HG02938 (cell line): ENCODE measurements around the gene MTCL1.

Experiments
- ATAC-seq: cut with Tn5 transposase; IDR thresholded peaks from one replicate; pipeline ENCODE4 v1.9.1; 2021; ENCODE audit warnings: mild to moderate bottlenecking, moderate library complexity; ENCODE audit not compliant: unreplicated experiment

The MTCL1 gene

GRCh38 chr18:8788503-8789429 is 83.4 kb downstream of the MTCL1 start:
- no peak for ATAC-seq

DNA sequence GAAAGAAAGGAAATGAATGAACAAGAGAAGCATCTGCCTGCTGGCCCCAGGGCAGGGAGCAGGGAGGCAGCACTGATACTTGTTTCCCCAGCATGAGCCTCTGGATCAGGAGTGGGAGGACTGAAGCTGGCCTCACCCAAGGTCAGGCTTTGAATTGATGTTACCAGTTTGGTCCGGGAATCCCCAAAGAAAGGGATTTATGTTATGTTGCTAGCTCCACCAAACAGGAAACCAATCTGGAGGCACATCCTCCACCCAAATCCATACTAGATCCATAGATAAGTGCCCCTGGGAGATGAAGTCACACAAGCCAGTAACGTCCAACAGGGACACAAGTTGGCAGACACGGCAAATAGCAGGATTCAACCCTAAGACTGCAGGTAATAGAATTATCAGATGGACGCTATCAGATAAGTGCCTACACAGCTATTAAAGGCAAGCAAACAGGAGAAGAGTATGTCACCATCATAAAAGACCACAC is 85.9 kb downstream of the MTCL1 start:
- no peak for ATAC-seq

DNA sequence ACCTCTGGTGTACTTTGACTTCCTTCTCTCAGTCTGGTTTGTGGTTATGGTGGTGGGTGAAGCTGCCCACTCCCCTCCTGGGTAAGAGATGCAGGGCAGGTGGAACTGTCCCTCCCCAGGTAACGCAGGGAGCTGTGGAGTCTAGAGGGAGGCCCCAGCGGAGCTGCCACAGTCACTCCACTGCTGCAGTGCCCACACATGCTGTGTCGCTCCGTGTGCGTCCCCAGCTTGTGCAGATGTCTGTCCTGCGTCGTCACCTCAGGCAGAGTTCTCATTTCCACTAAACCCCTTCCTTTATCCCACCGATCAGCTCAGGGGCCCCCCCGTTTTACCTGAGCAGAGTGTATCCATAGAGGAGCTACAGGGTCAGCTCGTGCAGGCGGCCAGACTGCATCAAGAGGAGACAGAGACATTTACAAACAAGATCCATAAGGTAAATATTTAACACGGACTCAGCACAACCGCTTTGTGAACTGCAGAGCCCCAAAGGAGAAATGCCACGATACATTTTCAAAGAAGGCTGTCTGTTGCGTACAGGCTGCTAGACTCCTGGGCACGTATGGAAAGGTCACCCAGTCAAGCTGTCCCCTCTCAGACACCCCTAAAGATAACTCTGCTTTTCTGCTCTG is 87.4 kb downstream of the MTCL1 start:
- ATAC-seq = no peak

DNA sequence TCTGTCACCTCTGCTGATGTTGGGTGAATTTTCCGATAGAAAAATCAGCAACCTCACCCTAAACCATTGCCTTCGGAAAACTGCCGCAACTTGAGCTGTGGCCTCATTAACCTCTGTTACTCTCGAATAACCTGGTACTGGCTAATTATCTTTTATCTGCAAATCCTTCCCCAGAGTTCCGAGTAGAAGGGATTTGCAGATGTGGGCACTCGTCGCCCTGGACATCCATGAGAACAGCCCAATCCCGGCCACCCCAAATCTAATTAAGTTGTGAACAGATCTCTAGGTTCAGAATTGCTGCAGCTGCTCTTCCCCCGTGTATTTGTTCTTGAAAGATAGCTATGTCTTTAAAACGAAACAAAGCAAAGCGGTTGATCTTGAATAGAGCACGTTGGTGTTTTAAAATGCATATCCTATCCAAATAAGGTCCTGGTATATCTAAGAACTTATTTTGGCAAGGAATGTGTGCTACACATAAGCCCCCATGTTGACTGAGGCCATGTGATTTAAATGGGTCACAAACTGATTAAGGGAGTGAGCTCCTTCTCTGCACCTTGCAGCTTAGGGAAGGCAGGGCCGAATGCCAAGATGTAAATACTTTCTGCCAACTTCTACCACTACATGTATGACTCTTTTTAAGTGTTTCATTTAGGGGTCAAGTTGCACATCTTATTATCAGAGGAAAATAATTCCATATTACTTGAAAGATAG is 88.2 kb downstream of the MTCL1 start:
- no peak for ATAC-seq

GRCh38 chr18:8794156-8794933 is 89.0 kb downstream of the MTCL1 start:
- ATAC-seq = no peak

- no peak for ATAC-seq
These were observed 89.6 kb downstream of the MTCL1 start for GRCh38 chr18:8794934-8795280.

GRCh38 chr18:8795586-8796325 is 90.4 kb downstream of the MTCL1 start:
- ATAC-seq = no peak

- no peak for ATAC-seq
These were observed 91.8 kb downstream of the MTCL1 start for GRCh38 chr18:8797206-8797605.

- no peak for ATAC-seq
These were observed 93.6 kb downstream of the MTCL1 start for GRCh38 chr18:8799001-8799400.

- no peak for ATAC-seq
These were observed 94.5 kb downstream of the MTCL1 start for GRCh38 chr18:8799596-8800441.

DNA sequence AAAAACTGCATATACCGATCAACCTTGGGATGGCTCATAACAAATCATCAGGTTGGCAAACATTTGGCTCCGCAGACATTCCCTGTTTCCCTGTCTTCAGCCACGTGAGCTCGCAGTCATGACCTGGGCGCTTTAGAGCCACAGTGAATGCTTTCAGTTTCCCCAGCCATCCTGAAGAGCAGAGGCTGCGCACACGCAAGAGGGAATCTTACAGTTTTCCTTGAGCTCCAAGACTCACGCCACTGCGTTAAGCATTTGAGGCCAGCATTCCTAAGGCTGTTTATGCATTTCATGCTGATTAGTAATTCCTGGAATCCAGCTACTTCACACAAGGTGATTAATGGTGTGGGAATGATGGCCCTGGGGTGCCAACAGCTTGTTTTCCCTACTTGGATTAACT is 95.1 kb downstream of the MTCL1 start:
- no peak for ATAC-seq

GRCh38 chr18:8800876-8801262 is 95.5 kb downstream of the MTCL1 start:
- ATAC-seq = no peak

DNA sequence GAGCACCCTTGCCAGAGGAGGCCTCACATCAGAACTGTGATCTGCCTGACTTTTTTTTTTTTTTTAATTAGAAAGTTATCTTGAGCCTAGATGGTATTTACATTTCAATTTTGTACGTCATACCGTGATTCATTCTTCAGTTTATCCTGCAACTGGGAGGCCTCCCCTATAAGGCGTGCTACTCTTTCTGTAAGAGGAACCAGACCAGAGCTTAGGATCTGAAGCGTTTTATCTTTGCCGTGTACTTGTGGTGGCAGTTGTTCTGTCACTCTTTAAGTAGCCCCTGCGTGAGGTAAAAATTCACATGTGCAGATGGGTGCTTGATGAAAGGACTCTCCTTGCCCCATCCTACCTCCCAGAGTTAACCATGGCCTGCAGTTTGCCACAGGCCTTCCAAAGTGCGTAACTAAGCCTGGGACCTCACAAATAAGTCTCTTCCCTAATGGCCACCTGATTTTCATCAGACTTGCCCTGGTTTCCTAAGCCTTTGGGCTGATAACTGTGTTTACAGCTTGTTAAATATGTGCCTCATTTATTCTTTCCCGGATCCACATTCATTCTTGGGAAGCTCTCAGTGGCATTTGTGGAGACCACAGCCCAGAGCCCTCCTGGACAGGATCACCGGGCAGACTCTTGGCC is 96.0 kb downstream of the MTCL1 start:
- ATAC-seq = no peak

DNA sequence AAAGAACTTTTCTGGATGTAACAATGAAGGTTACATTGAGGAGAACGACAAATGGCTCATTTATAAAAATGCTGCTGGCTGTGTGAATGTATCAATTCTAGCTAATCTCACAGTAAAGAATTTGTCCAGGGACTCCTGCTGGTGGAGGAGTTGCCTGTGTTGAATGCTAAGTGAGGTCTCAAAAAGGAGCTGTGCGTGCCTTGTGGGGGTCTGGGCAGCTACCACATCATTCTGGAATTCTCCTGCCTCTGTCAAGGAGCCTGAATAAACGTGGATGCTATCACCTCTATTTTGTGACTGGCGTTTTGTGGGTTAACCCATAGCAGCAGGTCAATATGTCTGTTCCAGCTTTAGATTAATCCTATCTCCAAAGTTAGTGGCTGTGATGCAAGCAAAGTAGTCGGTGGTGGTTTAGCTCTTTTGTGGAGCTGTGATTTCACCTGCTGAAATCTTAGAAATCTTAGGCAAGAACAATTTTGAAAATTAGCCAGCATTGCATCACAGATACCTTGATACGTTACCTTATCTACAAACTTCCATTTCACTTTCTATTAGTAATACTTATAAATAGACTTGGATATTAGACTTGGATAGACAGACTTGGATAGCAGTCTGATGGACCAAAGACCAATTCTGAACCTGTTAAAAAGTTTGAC is 96.8 kb downstream of the MTCL1 start:
- no peak for ATAC-seq

- ATAC-seq = no peak
These were observed 97.9 kb downstream of the MTCL1 start for GRCh38 chr18:8803063-8803795.

DNA sequence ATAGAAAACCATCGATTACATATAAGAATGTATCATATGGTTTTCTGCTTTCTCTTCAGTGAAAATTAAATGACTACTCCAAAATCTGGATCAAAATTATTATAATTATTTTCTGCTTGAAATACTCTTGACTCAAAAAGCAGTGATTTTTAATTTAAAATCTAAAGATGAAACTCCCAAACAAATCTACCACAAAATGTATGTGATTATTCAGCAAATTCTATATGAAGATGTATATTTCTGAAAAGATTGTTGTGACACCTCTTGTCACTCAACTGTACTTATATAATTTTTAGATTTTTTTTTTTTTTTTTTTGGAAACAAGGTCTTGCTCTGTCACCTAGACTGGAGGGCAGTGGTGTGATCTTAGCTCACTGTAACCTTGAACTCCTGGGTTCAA is 98.6 kb downstream of the MTCL1 start:
- no peak for ATAC-seq

DNA sequence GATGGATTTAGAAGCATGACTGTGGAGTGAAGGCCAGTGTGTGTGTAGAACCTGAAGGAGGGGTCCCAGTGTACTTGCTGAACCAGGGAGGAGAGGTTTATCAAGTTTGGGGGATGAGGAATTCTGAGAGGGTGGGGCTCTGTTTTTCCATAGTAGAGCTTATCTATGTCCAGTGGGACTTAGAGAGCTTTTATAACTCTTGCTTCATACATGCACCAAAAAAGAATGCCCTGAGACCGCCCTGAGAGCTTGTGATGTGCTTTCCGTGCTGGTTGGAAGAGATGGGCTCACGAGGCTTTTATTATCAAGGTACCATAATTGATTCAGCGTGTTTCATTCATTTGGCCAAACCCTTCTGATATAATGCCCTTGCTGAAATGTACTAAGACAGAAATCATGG is 100.2 kb downstream of the MTCL1 start:
- ATAC-seq = no peak
